Measurements from ENCODE around the gene DDR1. TPM values are rescaled to one million over a fixed set of nuclear protein-coding genes. Genes with fewer than 3 reads are reported as not detected.

DDR1 gene
- total and polyA plus RNA-seq, 2 experiments from 2014 or later = 58.3 to 154 TPM

DNA sequence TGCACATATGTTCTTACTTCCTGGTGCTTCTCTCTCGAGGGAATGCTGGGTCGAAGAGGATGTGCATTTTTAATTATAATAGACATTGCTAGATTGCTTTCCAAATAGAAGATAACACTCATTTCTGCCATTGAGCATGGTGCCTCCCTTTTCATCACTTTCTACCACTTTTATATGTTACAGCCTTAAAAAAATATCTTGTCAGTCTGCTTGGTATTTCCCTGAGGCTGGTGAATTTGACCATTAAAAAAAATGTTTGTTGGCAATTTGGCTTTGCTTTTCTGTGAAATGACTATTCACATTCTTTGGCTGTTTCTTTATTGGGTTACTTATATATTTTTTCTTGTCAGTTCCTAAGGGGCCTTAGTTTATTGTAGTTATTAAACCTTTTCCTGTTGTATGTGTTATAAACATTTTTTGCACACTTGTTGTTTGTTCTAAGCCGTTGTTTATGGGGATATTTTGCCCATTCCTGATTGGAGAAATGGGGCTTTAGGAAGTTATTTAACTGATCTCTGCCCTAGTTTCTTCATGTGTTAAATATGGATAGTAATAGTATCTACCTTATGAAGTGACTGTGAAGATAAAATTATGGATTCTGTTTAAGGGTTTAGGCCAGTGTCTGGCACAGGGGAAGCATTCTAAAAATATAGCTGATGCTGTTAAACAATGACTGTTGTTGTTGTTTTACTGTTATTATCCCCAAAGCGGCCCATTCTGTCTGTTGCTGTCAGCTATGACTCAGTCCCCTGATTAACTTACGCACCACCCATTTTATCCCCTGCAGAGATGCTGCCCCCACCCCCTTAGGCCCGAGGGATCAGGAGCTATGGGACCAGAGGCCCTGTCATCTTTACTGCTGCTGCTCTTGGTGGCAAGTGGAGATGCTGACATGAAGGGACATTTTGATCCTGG is 3.8 kb downstream of the DDR1 start:
- H3K4me2 ChIP-seq = no peak overlapping the region
- H2AFZ ChIP-seq = no peak overlapping the region
- H3K4me3 ChIP-seq = no peak overlapping the region
- H3K9me2 ChIP-seq (ENCODE audit: insufficient read depth) = no peaks in the 10 kb centered on the region
- no peak overlapping the region; the same call in 1 of the 2 replicates for H3K27ac ChIP-seq (ENCODE audit: low read depth)
- peaks cover 12% of the 10 kb centered on the region; the same call in 1 of the 2 replicates for H3F3A ChIP-seq (replicated peaks; ENCODE audit: low read depth)
- no peak for ATAC-seq
- no peak for TF ChIP-seq CTCF (conservative IDR thresholded peaks at IDR 0.05; ENCODE audit: low read depth in 2 of 2)
- no peak for TF ChIP-seq POLR2AphosphoS5 (IDR thresholded peaks at IDR 0.05; ENCODE audit: low read depth)
- no peak for TF ChIP-seq STAT1 (IDR thresholded peaks at IDR 0.05; ENCODE audit: unreplicated experiment)
- peaks cover 55% of the 10 kb centered on the region for H3K4me1 Mint-ChIP-seq
- peaks cover 14% of the 10 kb centered on the region for H4K20me1 ChIP-seq (replicated peaks; ENCODE audit: insufficient read depth)
- H3K36me3 ChIP-seq (ENCODE audit: insufficient read depth) = no peaks in the 10 kb centered on the region; the same call in none of the 2 replicates
- H3K36me3 Mint-ChIP-seq (ENCODE audit: low read depth) = peaks cover 44% of the 10 kb centered on the region
- no peak for DNase-seq (ENCODE audit: low spot score)
- peaks cover 28% of the 10 kb centered on the region for H3K4me1 ChIP-seq (ENCODE audit: insufficient read depth)
- H3K79me2 ChIP-seq (replicated peaks; ENCODE audit: insufficient read depth) = peaks cover 56% of the 10 kb centered on the region
- no peaks in the 10 kb centered on the region for H3K9me3 Mint-ChIP-seq
- H3K4me3 Mint-ChIP-seq = no peak overlapping the region; the same call in 2 of the 3 replicates
- H3K27ac Mint-ChIP-seq = 0 out of 2 replicates have a peak overlapping the region, but pooled peaks have one; percentile 26
- H3K27me3 Mint-ChIP-seq (ENCODE audit: insufficient read depth, low read depth, poor library complexity) = peaks cover 16% of the 10 kb centered on the region
- H3K27me3 ChIP-seq (ENCODE audit: insufficient read depth) = no peaks in the 10 kb centered on the region

GRCh38 chr6:30888816-30889495 is 4.6 kb downstream of the DDR1 start:
- no peak overlapping the region for H3K4me2 ChIP-seq
- H3K4me1 ChIP-seq (ENCODE audit: insufficient read depth) = peaks cover 23% of the 10 kb centered on the region
- peaks cover 49% of the 10 kb centered on the region for H3K4me1 Mint-ChIP-seq
- H3F3A ChIP-seq (replicated peaks; ENCODE audit: low read depth) = peaks cover 7% of the 10 kb centered on the region; the same call in 1 of the 2 replicates
- H3K4me3 Mint-ChIP-seq = no peak overlapping the region
- ATAC-seq = no peak
- H3K27ac ChIP-seq (ENCODE audit: low read depth) = no peak overlapping the region
- no peak for DNase-seq (ENCODE audit: low spot score)
- H3K9me2 ChIP-seq (ENCODE audit: insufficient read depth) = no peaks in the 10 kb centered on the region
- H3K9me3 Mint-ChIP-seq = no peaks in the 10 kb centered on the region
- no peaks in the 10 kb centered on the region for H3K27me3 ChIP-seq (ENCODE audit: insufficient read depth)
- TF ChIP-seq JUNB (IDR thresholded peaks at IDR 0.05; ENCODE audit: unreplicated experiment) (no peak), EZH2phosphoT487 (IDR thresholded peaks at IDR 0.05; ENCODE audit: unreplicated experiment) (no peak), CTCF (conservative IDR thresholded peaks at IDR 0.05; ENCODE audit: low read depth in 2 of 2) (peak in 1 of 2 experiments; percentile 35; a peak in 2 of 4 replicates)
- TF ChIP-seq, protein P1, sequence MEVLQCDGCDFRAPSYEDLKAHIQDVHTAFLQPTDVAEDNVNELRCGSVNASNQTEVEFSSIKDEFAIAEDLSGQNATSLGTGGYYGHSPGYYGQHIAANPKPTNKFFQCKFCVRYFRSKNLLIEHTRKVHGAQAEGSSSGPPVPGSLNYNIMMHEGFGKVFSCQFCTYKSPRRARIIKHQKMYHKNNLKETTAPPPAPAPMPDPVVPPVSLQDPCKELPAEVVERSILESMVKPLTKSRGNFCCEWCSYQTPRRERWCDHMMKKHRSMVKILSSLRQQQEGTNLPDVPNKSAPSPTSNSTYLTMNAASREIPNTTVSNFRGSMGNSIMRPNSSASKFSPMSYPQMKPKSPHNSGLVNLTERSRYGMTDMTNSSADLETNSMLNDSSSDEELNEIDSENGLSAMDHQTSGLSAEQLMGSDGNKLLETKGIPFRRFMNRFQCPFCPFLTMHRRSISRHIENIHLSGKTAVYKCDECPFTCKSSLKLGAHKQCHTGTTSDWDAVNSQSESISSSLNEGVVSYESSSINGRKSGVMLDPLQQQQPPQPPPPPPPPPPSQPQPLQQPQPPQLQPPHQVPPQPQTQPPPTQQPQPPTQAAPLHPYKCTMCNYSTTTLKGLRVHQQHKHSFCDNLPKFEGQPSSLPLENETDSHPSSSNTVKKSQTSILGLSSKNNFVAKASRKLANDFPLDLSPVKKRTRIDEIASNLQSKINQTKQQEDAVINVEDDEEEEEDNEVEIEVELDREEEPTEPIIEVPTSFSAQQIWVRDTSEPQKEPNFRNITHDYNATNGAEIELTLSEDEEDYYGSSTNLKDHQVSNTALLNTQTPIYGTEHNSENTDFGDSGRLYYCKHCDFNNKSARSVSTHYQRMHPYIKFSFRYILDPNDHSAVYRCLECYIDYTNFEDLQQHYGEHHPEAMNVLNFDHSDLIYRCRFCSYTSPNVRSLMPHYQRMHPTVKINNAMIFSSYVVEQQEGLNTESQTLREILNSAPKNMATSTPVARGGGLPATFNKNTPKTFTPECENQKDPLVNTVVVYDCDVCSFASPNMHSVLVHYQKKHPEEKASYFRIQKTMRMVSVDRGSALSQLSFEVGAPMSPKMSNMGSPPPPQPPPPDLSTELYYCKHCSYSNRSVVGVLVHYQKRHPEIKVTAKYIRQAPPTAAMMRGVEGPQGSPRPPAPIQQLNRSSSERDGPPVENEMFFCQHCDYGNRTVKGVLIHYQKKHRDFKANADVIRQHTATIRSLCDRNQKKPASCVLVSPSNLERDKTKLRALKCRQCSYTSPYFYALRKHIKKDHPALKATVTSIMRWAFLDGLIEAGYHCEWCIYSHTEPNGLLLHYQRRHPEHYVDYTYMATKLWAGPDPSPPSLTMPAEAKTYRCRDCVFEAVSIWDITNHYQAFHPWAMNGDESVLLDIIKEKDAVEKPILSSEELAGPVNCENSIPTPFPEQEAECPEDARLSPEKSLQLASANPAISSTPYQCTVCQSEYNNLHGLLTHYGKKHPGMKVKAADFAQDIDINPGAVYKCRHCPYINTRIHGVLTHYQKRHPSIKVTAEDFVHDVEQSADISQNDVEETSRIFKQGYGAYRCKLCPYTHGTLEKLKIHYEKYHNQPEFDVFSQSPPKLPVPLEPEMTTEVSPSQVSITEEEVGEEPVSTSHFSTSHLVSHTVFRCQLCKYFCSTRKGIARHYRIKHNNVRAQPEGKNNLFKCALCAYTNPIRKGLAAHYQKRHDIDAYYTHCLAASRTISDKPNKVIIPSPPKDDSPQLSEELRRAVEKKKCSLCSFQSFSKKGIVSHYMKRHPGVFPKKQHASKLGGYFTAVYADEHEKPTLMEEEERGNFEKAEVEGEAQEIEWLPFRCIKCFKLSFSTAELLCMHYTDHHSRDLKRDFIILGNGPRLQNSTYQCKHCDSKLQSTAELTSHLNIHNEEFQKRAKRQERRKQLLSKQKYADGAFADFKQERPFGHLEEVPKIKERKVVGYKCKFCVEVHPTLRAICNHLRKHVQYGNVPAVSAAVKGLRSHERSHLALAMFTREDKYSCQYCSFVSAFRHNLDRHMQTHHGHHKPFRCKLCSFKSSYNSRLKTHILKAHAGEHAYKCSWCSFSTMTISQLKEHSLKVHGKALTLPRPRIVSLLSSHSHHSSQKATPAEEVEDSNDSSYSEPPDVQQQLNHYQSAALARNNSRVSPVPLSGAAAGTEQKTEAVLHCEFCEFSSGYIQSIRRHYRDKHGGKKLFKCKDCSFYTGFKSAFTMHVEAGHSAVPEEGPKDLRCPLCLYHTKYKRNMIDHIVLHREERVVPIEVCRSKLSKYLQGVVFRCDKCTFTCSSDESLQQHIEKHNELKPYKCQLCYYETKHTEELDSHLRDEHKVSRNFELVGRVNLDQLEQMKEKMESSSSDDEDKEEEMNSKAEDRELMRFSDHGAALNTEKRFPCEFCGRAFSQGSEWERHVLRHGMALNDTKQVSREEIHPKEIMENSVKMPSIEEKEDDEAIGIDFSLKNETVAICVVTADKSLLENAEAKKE (CRISPR knock-in tag; IDR thresholded peaks at IDR 0.05) = no peak
- H3K27me3 Mint-ChIP-seq (ENCODE audit: insufficient read depth, low read depth, poor library complexity) = peaks cover 14% of the 10 kb centered on the region
- no peak overlapping the region for H3K4me3 ChIP-seq
- peaks cover 48% of the 10 kb centered on the region for H3K79me2 ChIP-seq (replicated peaks; ENCODE audit: insufficient read depth)
- H2AFZ ChIP-seq = no peak overlapping the region
- H4K20me1 ChIP-seq (replicated peaks; ENCODE audit: insufficient read depth) = peaks cover 14% of the 10 kb centered on the region
- peaks cover 44% of the 10 kb centered on the region for H3K36me3 Mint-ChIP-seq (ENCODE audit: low read depth)
- H3K36me3 ChIP-seq (ENCODE audit: insufficient read depth) = no peaks in the 10 kb centered on the region; the same call in none of the 2 replicates
- no peak overlapping the region for H3K27ac Mint-ChIP-seq

All from GM23338 (cell line).